ENCODE measurements around the gene DAG1. TPM values are rescaled to one million over a fixed set of nuclear protein-coding genes. Genes with fewer than 3 reads are reported as not detected.

DAG1 gene
- polyA plus RNA-seq, 1 of the 3 experiments (the other 2 are of a cell fraction), result 54.4 TPM

DNA sequence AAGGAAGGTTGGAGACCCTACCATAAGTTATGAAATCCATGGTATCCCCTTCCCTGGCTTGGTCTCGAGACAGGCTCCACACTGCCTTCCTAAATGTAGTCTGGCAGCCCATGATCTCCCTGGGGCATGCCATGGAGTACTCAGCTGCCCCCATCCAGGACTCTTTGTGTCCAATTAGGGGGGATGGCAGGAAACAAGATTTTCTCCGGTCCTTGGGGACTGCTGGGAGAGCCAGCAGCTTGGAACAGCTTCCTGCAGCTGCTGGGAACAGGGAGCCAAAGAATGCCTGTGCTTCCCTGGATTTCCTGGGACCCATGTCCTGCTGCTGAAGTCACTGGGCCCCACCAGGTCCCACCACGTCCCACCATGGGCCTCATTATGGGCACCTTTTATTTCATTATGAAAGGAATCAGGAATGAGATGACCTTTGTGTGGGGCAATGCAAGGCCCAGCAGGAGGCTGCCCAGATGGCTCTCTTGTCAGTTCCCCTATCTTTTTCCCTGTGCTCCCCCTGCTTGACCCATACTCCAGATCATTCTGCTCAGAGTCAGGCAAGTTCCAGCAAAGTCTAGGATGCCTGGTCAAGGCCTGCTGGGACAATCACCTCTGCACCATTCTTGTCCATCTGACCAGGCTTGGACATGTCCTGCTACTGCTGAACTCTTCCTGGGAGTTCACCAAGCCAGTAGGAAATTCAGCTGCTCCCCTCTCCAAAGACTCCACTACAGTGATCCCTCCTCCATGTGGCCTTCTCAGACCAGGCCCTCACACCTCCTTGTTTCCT lies 15.0 kb upstream of the DAG1 start (continued):
- TF ChIP-seq, protein P1, sequence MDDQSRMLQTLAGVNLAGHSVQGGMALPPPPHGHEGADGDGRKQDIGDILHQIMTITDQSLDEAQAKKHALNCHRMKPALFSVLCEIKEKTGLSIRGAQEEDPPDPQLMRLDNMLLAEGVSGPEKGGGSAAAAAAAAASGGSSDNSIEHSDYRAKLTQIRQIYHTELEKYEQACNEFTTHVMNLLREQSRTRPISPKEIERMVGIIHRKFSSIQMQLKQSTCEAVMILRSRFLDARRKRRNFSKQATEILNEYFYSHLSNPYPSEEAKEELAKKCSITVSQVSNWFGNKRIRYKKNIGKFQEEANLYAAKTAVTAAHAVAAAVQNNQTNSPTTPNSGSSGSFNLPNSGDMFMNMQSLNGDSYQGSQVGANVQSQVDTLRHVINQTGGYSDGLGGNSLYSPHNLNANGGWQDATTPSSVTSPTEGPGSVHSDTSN (IDR thresholded peaks at IDR 0.05), result no peak
- TF ChIP-seq FOXJ3 (CRISPR knock-in tag; IDR thresholded peaks at IDR 0.05), result no peak

DNA sequence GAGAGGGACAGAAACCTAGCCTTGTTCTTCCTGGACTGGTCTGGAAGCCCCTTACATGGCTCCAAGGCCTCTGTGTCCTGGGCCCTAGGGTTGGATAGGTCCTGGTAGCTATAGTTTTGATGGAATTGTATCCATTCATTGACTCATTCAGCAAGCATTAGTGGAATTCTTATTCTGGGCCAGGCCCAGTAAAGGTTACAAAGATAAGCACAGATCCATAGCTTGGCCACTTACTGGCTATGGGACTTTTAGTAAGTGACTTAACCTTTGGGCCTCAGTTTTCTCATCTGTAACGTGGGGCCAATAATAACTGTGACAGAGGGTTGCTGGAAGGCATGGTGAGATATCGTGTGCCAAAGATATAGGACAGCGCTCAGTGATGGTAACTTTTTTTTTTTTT lies 13.6 kb upstream of the DAG1 start:
- TF ChIP-seq TCF12 (IDR thresholded peaks at IDR 0.05) (no peak), JUND (IDR thresholded peaks at IDR 0.05) (no peak), SIN3A (IDR thresholded peaks at IDR 0.05; ENCODE audit: borderline replicate concordance, low read depth, low read length) (no peak), ELF1 (IDR thresholded peaks at IDR 0.05) (no peak), TEAD4 (IDR thresholded peaks at IDR 0.05; ENCODE audit: borderline replicate concordance, insufficient read depth) (no peak), NFIC (IDR thresholded peaks at IDR 0.05; ENCODE audit: borderline replicate concordance) (no peak), GATA2 (CRISPR knock-in tag; IDR thresholded peaks at IDR 0.05) (no peak), EP300 (IDR thresholded peaks at IDR 0.05; ENCODE audit: borderline replicate concordance in 1 of 2, low read depth in 1 of 2, low read length in 1 of 2) (no peak), NRF1 (IDR thresholded peaks at IDR 0.05; ENCODE audit: low read depth, low read length) (no peak), POLR2AphosphoS5 (IDR thresholded peaks at IDR 0.05; ENCODE audit: low read depth, low read length) (no peak), MEF2A (IDR thresholded peaks at IDR 0.05; ENCODE audit: borderline replicate concordance, low read depth) (no peak), FOSL2 (IDR thresholded peaks at IDR 0.05; ENCODE audit: borderline replicate concordance, low read depth) (no peak), TAF1 (IDR thresholded peaks at IDR 0.05; ENCODE audit: borderline replicate concordance, low read depth, low read length) (no peak), RAD21 (IDR thresholded peaks at IDR 0.05; ENCODE audit: low read length) (no peak)
- TF ChIP-seq, protein P2, sequence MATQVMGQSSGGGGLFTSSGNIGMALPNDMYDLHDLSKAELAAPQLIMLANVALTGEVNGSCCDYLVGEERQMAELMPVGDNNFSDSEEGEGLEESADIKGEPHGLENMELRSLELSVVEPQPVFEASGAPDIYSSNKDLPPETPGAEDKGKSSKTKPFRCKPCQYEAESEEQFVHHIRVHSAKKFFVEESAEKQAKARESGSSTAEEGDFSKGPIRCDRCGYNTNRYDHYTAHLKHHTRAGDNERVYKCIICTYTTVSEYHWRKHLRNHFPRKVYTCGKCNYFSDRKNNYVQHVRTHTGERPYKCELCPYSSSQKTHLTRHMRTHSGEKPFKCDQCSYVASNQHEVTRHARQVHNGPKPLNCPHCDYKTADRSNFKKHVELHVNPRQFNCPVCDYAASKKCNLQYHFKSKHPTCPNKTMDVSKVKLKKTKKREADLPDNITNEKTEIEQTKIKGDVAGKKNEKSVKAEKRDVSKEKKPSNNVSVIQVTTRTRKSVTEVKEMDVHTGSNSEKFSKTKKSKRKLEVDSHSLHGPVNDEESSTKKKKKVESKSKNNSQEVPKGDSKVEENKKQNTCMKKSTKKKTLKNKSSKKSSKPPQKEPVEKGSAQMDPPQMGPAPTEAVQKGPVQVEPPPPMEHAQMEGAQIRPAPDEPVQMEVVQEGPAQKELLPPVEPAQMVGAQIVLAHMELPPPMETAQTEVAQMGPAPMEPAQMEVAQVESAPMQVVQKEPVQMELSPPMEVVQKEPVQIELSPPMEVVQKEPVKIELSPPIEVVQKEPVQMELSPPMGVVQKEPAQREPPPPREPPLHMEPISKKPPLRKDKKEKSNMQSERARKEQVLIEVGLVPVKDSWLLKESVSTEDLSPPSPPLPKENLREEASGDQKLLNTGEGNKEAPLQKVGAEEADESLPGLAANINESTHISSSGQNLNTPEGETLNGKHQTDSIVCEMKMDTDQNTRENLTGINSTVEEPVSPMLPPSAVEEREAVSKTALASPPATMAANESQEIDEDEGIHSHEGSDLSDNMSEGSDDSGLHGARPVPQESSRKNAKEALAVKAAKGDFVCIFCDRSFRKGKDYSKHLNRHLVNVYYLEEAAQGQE (IDR thresholded peaks at IDR 0.05; ENCODE audit: low read depth, low read length), result no peak
- TF ChIP-seq, protein P3, sequence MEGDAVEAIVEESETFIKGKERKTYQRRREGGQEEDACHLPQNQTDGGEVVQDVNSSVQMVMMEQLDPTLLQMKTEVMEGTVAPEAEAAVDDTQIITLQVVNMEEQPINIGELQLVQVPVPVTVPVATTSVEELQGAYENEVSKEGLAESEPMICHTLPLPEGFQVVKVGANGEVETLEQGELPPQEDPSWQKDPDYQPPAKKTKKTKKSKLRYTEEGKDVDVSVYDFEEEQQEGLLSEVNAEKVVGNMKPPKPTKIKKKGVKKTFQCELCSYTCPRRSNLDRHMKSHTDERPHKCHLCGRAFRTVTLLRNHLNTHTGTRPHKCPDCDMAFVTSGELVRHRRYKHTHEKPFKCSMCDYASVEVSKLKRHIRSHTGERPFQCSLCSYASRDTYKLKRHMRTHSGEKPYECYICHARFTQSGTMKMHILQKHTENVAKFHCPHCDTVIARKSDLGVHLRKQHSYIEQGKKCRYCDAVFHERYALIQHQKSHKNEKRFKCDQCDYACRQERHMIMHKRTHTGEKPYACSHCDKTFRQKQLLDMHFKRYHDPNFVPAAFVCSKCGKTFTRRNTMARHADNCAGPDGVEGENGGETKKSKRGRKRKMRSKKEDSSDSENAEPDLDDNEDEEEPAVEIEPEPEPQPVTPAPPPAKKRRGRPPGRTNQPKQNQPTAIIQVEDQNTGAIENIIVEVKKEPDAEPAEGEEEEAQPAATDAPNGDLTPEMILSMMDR (IDR thresholded peaks at IDR 0.05), result no peak
- TF ChIP-seq, protein P1 (IDR thresholded peaks at IDR 0.05), result no peak
- TF ChIP-seq, protein P4, sequence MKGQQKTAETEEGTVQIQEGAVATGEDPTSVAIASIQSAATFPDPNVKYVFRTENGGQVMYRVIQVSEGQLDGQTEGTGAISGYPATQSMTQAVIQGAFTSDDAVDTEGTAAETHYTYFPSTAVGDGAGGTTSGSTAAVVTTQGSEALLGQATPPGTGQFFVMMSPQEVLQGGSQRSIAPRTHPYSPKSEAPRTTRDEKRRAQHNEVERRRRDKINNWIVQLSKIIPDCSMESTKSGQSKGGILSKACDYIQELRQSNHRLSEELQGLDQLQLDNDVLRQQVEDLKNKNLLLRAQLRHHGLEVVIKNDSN (IDR thresholded peaks at IDR 0.05; ENCODE audit: borderline replicate concordance, low read depth), result no peak
- TF ChIP-seq, protein P5, sequence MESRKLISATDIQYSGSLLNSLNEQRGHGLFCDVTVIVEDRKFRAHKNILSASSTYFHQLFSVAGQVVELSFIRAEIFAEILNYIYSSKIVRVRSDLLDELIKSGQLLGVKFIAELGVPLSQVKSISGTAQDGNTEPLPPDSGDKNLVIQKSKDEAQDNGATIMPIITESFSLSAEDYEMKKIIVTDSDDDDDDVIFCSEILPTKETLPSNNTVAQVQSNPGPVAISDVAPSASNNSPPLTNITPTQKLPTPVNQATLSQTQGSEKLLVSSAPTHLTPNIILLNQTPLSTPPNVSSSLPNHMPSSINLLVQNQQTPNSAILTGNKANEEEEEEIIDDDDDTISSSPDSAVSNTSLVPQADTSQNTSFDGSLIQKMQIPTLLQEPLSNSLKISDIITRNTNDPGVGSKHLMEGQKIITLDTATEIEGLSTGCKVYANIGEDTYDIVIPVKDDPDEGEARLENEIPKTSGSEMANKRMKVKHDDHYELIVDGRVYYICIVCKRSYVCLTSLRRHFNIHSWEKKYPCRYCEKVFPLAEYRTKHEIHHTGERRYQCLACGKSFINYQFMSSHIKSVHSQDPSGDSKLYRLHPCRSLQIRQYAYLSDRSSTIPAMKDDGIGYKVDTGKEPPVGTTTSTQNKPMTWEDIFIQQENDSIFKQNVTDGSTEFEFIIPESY (IDR thresholded peaks at IDR 0.05; ENCODE audit: borderline replicate concordance, low read depth), result no peak
- H3K9me2 ChIP-seq, result no peaks in the 10 kb centered on the region

More for the DNA sequence above, 13.6 kb upstream of the DAG1 start:
- no peak overlapping the region for H3K9ac ChIP-seq
- H3K27me3 ChIP-seq (ENCODE audit: insufficient read depth), result no peaks in the 10 kb centered on the region
- DNase-seq, result no peak
- no peaks in the 10 kb centered on the region for H3K9me3 ChIP-seq
- no peaks in the 10 kb centered on the region for H3K36me3 ChIP-seq (replicated peaks in 1 of 2; ENCODE audit: control insufficient read depth in 1 of 2, insufficient read depth in 2 of 2, low read length in 1 of 2)
- no peak overlapping the region for H3K4me2 ChIP-seq
- no peaks in the 10 kb centered on the region for H3K79me2 ChIP-seq (ENCODE audit: insufficient read depth)
- H3F3A ChIP-seq (replicated peaks; ENCODE audit: insufficient read depth), result no peaks in the 10 kb centered on the region
- H3K4me3 ChIP-seq (ENCODE audit: low read depth in 2 of 2, low read length in 1 of 2), result no peak overlapping the region
- WGBS (ENCODE audit: low lambda C conversion rate), result 92% methylated on average over 2 of the region's 3 CpGs
- ChIA-PET CTCF (interaction anchor here (0.7 kb wide), 1 partner anchor 285 kb away, joined by 3 read pairs; the partner anchor contains the start of gene KLHDC8B), POLR2A (no interaction called here)
- no peaks in the 10 kb centered on the region for H4K20me1 ChIP-seq (ENCODE audit: insufficient read depth)
- no peak overlapping the region for H2AFZ ChIP-seq (ENCODE audit: low read depth)
- no peak overlapping the region for H3K27ac ChIP-seq (ENCODE audit: low read depth in 2 of 2, low read length in 1 of 2)
- peaks cover 0 to 7% of the 10 kb centered on the region in 2 experiments; a peak in 1 of 4 replicates for H3K4me1 ChIP-seq (ENCODE audit: control insufficient read depth in 1 of 2, insufficient read depth in 2 of 2, low read depth in 1 of 2, low read length in 1 of 2)

All from SK-N-SH (cell line).